Thyroid gland (tissue), 4 donors: ENCODE data around the gene GDF11. TPM values are rescaled to one million over a fixed set of nuclear protein-coding genes. Genes with fewer than 3 reads are reported as not detected.

Source experiments
- DNase-seq, 2 donors: peaks; one replicate each; pipeline ENCODE4 v3.0.0-alpha.2; 2019
- H3K27ac ChIP-seq, 3 donors: fragments of 200-600 bp; sonication (generic); 1 replicate in 2 of 3; 2 replicates in 1 of 3; pipeline ENCODE4 v1.5.1; 2016 to 2019; ENCODE audit warnings: mild to moderate bottlenecking in 1 of 3, moderate library complexity in 1 of 3
- H3K27me3 ChIP-seq: fragments of 200-600 bp; sonication (generic); one replicate; pipeline ENCODE4 v1.5.1; 2019
- H3K36me3 ChIP-seq, 2 donors: fragments of 200-600 bp; sonication (generic); one replicate each; pipeline ENCODE4 v1.5.1; 2016 to 2019
- H3K4me1 ChIP-seq, 2 donors: fragments of 200-600 bp; sonication (generic); one replicate each; pipeline ENCODE4 v1.5.1; 2017 to 2019
- H3K4me3 ChIP-seq, 3 donors: fragments of 200-600 bp; sonication (generic); replicated peaks in 1 of 3; 1 replicate in 2 of 3; 2 replicates in 1 of 3; pipeline ENCODE4 v1.5.1; 2016; ENCODE audit warnings: mild to moderate bottlenecking in 1 of 3
- H3K9me3 ChIP-seq: fragments of 200-600 bp; sonication (generic); one replicate; pipeline ENCODE4 v1.5.1; 2017
- CTCF ChIP-seq, 6 experiments: fragments of 200-600 bp in 3 of 6; fragments of 450-650 bp in 3 of 6; sonication (generic) in 3 of 6; IDR thresholded peaks; one replicate each; pipeline ENCODE4 v1.5.1; 2016 to 2019; ENCODE audit warnings: antibody characterized with exemption in 6 of 6, mild to moderate bottlenecking in 2 of 6, inconsistent platforms in 1 of 6, moderate library complexity in 1 of 6
- POLR2A ChIP-seq, 2 donors: fragments of 450-650 bp; IDR thresholded peaks; one replicate each; pipeline ENCODE4 v1.6.1; 2017; ENCODE audit warnings: antibody characterized with exemption in 2 of 2, mild to moderate bottlenecking in 2 of 2, moderate library complexity in 1 of 2
- WGBS, 2 donors: methylation state at CpG; one replicate each; pipeline ENCODE4 v1.1.5; 2017; 5-methylcytosine and 5-hydroxymethylcytosine counted together
- intact Hi-C: fragments of 100-400 bp; cut with DNase I; formaldehyde crosslinking; loops from one replicate; pipeline ENCODE4 v1.15.1; 2023
- total RNA-seq, 4 donors: library from RNA; depleted of rRNA; stranded (reverse); fragments of >200 nt; gene quantifications; one replicate each; pipeline ENCODE4 v1.2.3, GENCODE V29; 2016

Gene GDF11
- total RNA-seq, 4 donors from 2014 or later, result 4.8 to 7.5 (median 6.7) TPM

- Histone ChIP-seq H3K4me1 (peaks cover 19 to 25% of the 10 kb centered on the region in 2 donors), H3K27ac (no peak overlapping the region), H3K9me3 (no peaks in the 10 kb centered on the region)
These were observed 10.6 kb upstream of the GDF11 start for GRCh38 chr12:55732288-55732687.

GRCh38 chr12:55733021-55733555 lies 9.8 kb upstream of the GDF11 start:
- H3K4me1 ChIP-seq, result peaks cover 17 to 28% of the 10 kb centered on the region in 2 donors
- H3K27ac ChIP-seq, result no peak overlapping the region
- WGBS, 2 donors, result 91% methylated on average over 14 of the region's 14 CpGs
- no peak for TF ChIP-seq POLR2A (IDR thresholded peaks at IDR 0.05)
- TF ChIP-seq CTCF (IDR thresholded peaks at IDR 0.05), result no peak
- no peak overlapping the region for H3K4me3 ChIP-seq
- H3K27me3 ChIP-seq, result no peaks in the 10 kb centered on the region
- DNase-seq, result no peak
- H3K36me3 ChIP-seq, result no peaks in the 10 kb centered on the region
- H3K9me3 ChIP-seq, result no peaks in the 10 kb centered on the region
- intact Hi-C loops, result no loop called here

More at GRCh38 chr12:55732288-55732687, 10.6 kb upstream of the GDF11 start:
- no peak for TF ChIP-seq CTCF (IDR thresholded peaks at IDR 0.05)
- no peak for TF ChIP-seq POLR2A (IDR thresholded peaks at IDR 0.05)
- WGBS, 2 donors, result 75 to 83% methylated on average over 4 of the region's 4 CpGs
- Histone ChIP-seq H3K27me3 (no peaks in the 10 kb centered on the region), H3K4me3 (no peak overlapping the region), H3K36me3 (no peaks in the 10 kb centered on the region)
- intact Hi-C loops, result no loop called here
- DNase-seq, result no peak

- intact Hi-C loops, result no loop called here
These were observed 9.1 kb upstream of the GDF11 start for GRCh38 chr12:55733858-55734257.

GRCh38 chr12:55734595-55734994 lies 8.3 kb upstream of the GDF11 start:
- TF ChIP-seq POLR2A (IDR thresholded peaks at IDR 0.05) (no peak), CTCF (IDR thresholded peaks at IDR 0.05) (no peak)
- 93 to 97% methylated on average over 2 to 3 of the region's 3 CpGs for WGBS, 2 donors
- Histone ChIP-seq H3K27me3 (no peaks in the 10 kb centered on the region), H3K4me1 (peaks cover 18 to 29% of the 10 kb centered on the region in 2 donors), H3K9me3 (no peaks in the 10 kb centered on the region), H3K27ac (no peak overlapping the region), H3K36me3 (no peaks in the 10 kb centered on the region), H3K4me3 (no peak overlapping the region)
- no peak for DNase-seq
- intact Hi-C loops, result no loop called here

More at GRCh38 chr12:55733858-55734257, 9.1 kb upstream of the GDF11 start:
- H3K36me3 ChIP-seq, result no peaks in the 10 kb centered on the region
- H3K4me1 ChIP-seq, result peaks cover 18 to 29% of the 10 kb centered on the region in 2 donors
- no peak for TF ChIP-seq CTCF (IDR thresholded peaks at IDR 0.05)
- TF ChIP-seq POLR2A (IDR thresholded peaks at IDR 0.05), result no peak
- H3K4me3 ChIP-seq, result no peak overlapping the region
- no peak overlapping the region for H3K27ac ChIP-seq
- DNase-seq, result no peak
- H3K27me3 ChIP-seq, result no peaks in the 10 kb centered on the region
- H3K9me3 ChIP-seq, result no peaks in the 10 kb centered on the region
- WGBS, 2 donors, result 85 to 88% methylated on average over 2 of the region's 2 CpGs

GRCh38 chr12:55736076-55736475 lies 6.8 kb upstream of the GDF11 start:
- intact Hi-C loops, result no loop called here
- peaks cover 5 to 15% of the 10 kb centered on the region in 2 donors for H3K4me1 ChIP-seq
- WGBS, 2 donors, result 54 to 60% methylated on average over 3 of the region's 3 CpGs
- no peaks in the 10 kb centered on the region for H3K27me3 ChIP-seq
- no peak for DNase-seq
- H3K27ac ChIP-seq, result no peak overlapping the region
- TF ChIP-seq POLR2A (IDR thresholded peaks at IDR 0.05) (no peak), CTCF (IDR thresholded peaks at IDR 0.05) (no peak)
- H3K36me3 ChIP-seq, result no peaks in the 10 kb centered on the region
- no peak overlapping the region for H3K4me3 ChIP-seq
- H3K9me3 ChIP-seq, result no peaks in the 10 kb centered on the region
